HG03159 (cell line): ENCODE data around the gene PDLIM3.
"Not testable (repeated sequence)": the region's sequence is repeated elsewhere in the genome, so short reads cannot be mapped to it uniquely, and the experiment has no call there.

Source experiments
- ATAC-seq: cut with Tn5 transposase; IDR thresholded peaks from one replicate; pipeline ENCODE4 v1.9.1; 2021; ENCODE audit warnings: mild to moderate bottlenecking, moderate library complexity; ENCODE audit not compliant: unreplicated experiment

PDLIM3 gene, protein sequence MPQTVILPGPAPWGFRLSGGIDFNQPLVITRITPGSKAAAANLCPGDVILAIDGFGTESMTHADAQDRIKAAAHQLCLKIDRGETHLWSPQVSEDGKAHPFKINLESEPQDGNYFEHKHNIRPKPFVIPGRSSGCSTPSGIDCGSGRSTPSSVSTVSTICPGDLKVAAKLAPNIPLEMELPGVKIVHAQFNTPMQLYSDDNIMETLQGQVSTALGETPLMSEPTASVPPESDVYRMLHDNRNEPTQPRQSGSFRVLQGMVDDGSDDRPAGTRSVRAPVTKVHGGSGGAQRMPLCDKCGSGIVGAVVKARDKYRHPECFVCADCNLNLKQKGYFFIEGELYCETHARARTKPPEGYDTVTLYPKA

GRCh38 chr4:185534866-185535611, at the start of gene PDLIM3:
TSS of gene PDLIM3 (minus strand) at chr4:185535507. CDS start at chr4:185535434, 73 bp downstream.
- ATAC-seq: no peak

DNA sequence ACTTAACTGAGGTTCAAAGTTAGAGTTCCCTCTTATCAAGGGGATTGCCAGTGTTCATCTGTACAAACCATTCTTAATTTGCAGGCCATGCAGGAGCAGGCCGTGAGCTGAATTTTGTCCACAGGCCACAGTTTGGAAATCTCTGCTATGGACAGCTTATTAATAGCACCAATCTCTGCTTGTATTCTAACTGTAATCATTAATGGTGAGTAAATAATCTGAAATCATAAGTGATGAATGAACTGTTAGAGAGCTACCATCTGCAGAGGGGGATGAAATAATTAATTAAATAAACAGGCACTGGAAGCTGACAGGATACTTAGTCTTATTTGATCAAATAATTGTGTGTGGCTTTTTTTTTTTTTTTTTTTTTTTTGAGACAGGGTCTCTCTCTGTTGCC, 48.5 kb upstream of the PDLIM3 start:
- ATAC-seq: no peak

DNA sequence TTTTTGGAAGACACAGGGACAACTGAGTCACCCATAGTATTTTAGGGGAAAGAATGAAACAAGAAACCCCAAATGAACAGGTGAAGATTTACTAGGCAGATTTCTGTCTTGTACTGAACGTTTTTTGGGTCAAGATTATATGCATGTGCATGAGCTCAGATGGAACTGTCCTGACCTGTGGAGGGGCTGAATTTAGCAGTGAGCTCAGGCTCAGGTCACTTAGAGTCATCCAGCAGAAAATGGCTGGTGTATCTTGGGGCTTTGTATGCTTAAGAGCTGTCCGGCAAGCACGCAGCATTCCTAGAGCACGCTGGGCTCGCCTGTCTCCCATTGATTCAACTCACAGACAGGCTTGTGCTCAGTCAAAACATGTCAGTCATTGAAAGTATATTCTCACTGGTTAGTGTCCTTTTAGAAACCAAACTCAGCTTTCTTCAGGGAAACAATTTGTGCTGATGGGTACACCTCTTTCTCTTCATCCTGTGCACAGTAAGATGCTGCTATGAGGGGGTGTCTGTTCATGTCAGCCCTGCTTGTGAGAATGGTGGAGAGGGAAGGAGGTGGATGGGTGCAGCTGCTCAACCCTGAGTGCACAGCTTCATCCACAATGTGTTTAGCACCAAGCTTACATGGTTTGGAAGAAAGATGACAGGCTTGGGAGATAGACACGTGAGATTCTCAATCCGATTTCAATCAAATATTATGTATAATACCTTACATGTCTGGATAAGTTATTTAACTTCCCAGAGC, 47.5 kb upstream of the PDLIM3 start:
- ATAC-seq: no peak

DNA sequence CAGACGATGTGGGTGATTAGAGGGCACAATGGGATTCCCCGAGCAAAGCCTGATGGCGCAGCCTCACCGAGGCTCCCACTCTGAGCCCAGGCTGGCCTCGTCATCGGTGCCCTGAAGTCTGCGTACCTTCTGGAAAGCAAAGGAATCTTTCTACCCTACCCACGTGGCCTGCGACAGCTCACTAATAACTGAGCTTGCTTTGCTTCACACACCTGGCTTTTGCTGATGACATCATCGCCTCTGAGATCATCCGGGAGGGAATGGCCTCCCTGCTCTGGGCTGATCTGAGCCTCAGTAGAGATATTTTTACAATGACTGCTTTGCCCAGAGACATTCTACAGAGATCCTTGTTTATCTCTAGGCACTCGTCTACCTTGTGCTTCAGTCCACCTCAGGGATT, 45.4 kb upstream of the PDLIM3 start:
- no peak for ATAC-seq

GRCh38 chr4:185578284-185578683, 43.0 kb upstream of the PDLIM3 start:
- no peak for ATAC-seq

- no peak for ATAC-seq
Measured at GRCh38 chr4:185576962-185577950, 41.9 kb upstream of the PDLIM3 start.

GRCh38 chr4:185576314-185576961, 41.1 kb upstream of the PDLIM3 start:
- ATAC-seq: no peak

- ATAC-seq: no peak
Measured at GRCh38 chr4:185573651-185574199, 38.4 kb upstream of the PDLIM3 start.

GRCh38 chr4:185570727-185571126, 35.4 kb upstream of the PDLIM3 start:
- ATAC-seq: no peak

DNA sequence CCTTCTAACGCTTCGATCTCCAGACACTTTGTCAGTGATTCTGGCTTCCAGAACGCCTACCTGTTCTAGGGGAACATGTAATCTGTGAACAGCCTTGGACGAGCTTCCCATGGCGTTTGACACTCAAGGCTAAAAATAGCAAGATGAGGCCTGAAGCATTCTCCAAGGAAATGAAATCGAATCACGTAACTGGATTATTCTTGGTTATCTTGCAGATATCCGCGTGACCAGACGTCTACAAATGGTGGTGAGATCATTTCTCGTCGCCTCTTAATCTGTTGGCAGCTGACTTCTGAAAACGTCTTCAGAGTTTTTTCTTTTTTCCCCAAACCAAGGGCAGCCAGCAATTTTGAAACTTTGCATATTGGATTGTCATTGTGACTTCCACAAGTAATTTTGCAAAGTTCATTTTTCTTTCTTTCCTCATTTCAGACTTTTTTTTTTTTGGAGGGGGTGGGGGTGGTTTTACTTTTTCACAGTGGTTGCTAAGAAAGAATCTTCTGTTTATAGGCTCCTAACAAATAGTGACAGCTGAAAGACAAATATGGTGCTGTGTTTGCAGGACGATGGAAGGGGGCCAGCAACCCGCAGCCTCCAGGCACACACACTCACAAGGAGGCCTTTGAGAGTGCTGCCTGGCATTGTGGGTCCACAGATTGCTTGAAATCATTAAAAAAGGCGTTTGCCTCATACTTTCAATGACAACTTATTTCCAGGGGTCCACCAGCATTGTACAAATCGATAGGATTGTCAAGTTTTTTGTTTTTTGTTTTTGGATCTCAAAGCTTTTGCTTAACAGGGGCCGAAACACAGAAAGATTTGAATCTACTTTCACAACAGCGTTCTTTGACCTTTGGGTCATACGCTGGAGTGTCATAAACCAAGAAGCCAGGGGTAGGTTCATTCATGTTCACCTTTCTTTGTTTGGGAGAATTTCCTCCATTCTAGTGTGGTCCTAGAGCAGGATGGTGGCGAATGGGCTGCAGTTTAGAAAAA, 32.4 kb upstream of the PDLIM3 start:
- no peak for ATAC-seq

- ATAC-seq: no peak
Measured at GRCh38 chr4:185566972-185567371, 31.7 kb upstream of the PDLIM3 start.

GRCh38 chr4:185566425-185566824, 31.1 kb upstream of the PDLIM3 start:
- no peak for ATAC-seq

- ATAC-seq: no peak
Measured at GRCh38 chr4:185565696-185566095, 30.4 kb upstream of the PDLIM3 start.

- ATAC-seq: no peak
Measured at GRCh38 chr4:185564349-185564748, 29.0 kb upstream of the PDLIM3 start.

DNA sequence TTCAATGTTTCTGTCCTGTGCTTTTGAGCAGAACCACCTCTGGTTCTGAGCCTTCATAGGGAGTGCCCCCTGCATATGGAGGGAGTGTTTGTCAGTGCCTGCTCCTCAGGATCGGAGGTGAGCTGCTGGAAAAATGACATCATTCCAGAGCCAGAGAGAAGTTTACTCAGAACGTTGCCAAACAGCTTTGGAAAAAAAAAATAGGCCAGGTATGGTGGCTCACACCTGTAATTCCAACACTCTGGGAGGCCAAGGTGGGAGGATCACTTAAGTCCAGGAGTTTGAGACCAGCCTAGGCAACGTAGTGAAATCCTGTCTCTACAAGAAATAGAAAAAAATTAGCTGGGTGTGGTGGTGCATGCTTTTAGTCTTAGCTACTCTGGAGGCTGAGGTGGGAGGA, 27.2 kb upstream of the PDLIM3 start:
- no peak for ATAC-seq

- ATAC-seq: no peak
Measured at GRCh38 chr4:185560316-185560715, 25.0 kb upstream of the PDLIM3 start.

DNA sequence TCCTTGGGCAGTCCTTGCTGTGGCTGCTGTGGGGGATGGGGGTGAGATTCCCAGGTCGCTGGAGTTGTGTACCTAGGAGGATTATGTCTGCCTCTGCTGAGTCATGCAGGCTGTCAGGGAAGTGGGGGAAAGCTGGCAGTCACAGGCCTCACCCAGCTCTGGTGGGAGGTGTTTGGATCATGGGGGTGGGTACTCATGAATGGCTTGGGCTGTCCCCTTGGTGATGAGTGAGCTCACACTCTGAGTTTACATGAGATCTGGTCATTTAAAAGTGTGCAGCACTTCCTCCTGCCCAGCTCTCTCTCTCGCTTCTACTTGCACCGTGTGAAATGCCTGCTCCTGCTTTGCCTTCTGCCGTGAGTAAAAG, 24.6 kb upstream of the PDLIM3 start:
- no peak for ATAC-seq

DNA sequence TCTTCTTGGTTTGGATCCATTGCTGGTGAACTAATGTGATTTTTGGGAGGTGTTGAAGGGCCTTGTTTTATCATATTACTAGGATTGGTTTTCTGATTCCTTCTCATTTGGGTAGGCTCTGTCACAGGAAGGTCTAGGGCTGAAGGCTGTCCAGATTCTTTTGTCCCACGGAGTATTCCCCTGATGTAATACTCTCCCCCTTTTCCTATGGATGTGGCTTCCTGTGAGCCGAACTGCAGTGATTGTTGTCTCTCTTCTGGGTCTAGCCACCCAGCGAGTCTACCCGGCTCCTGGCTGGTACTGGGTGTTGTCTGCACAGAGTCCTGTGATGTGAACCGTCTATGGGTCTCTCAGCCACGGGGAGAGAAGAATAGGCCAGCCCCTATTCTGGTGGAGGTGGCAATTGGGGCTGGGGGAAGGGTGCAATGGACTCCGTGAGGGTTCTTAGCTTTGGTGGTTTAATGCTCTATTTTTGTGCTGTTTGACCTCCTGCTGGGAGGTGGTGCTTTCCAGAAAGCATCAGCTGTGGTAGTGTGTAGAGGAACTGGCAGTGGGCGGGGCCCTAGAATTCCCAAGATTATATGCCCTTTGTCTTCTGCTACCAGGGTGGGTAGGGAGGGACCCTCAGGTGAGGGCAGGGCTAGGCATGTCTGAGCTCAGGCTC, 24.1 kb upstream of the PDLIM3 start:
- ATAC-seq: not testable (repeated sequence)
